ENCODE data around the gene PINLYP.

PINLYP gene

DNA sequence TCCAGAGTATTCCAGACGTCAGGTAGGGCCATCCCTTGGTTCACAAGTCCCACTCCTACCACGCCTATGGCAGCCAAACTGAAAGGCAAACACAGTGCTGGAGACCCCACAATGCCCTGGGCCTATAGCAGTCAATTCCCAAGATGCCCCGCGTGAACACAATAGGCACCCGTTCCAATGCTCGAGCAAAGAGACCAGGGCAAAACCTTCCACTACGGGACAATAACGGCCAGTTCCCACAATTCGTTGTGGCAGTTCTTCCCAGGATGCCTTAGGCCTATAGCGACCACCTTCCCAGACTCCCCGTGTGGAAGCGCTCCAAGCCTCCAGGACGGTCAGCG is 43.3 kb downstream of the PINLYP start:
- Histone ChIP-seq H3K9me3 (ENCODE audit: control insufficient read depth, low read length) (no peaks in the 10 kb centered on the region), H3K4me1 (ENCODE audit: control insufficient read depth, insufficient read depth, low read length, poor library complexity, severe bottlenecking) (peaks cover 20% of the 10 kb centered on the region), H3K27ac (ENCODE audit: insufficient read depth, low read length, poor library complexity, severe bottlenecking) (peak overlapping the region; percentile 82), H3K4me3 (ENCODE audit: insufficient read depth, low read depth, low read length, poor library complexity, severe bottlenecking) (peak overlapping the region; percentile 85), H3K36me3 (ENCODE audit: control insufficient read depth, insufficient read depth, low read length) (no peaks in the 10 kb centered on the region), H3K27me3 (replicated peaks; ENCODE audit: control insufficient read depth, insufficient read depth, low read length, poor library complexity, severe bottlenecking) (no peaks in the 10 kb centered on the region)
- no peak for DNase-seq

GRCh38 chr19:43619262-43620060 is 43.9 kb downstream of the PINLYP start, which contains the start of gene ZNF428:
TSS of gene ZNF428 (minus strand) at chr19:43619629. CDS start at chr19:43614304, 5,325 bp downstream.
- DNase-seq, result peak; percentile 80 to 82 (median 80)
- no peaks in the 10 kb centered on the region for H3K9me3 ChIP-seq (ENCODE audit: control insufficient read depth, low read length)
- H3K36me3 ChIP-seq (ENCODE audit: control insufficient read depth, insufficient read depth, low read length), result no peaks in the 10 kb centered on the region
- H3K27me3 ChIP-seq (replicated peaks; ENCODE audit: control insufficient read depth, insufficient read depth, low read length, poor library complexity, severe bottlenecking), result no peaks in the 10 kb centered on the region
- peak within 1 kb of the TSS; percentile 85 for H3K4me3 ChIP-seq (ENCODE audit: insufficient read depth, low read depth, low read length, poor library complexity, severe bottlenecking)
- peaks cover 20% of the 10 kb centered on the region for H3K4me1 ChIP-seq (ENCODE audit: control insufficient read depth, insufficient read depth, low read length, poor library complexity, severe bottlenecking)
- H3K27ac ChIP-seq (ENCODE audit: insufficient read depth, low read length, poor library complexity, severe bottlenecking), result peak within 1 kb of the TSS; percentile 82

GRCh38 chr19:43620061-43621001 is 44.7 kb downstream of the PINLYP start:
- H3K36me3 ChIP-seq (ENCODE audit: control insufficient read depth, insufficient read depth, low read length), result no peaks in the 10 kb centered on the region
- DNase-seq, result peak in 1 of 3 donors; percentile 71
- H3K4me3 ChIP-seq (ENCODE audit: insufficient read depth, low read depth, low read length, poor library complexity, severe bottlenecking), result peak overlapping the region; percentile 85
- no peaks in the 10 kb centered on the region for H3K9me3 ChIP-seq (ENCODE audit: control insufficient read depth, low read length)
- H3K27ac ChIP-seq (ENCODE audit: insufficient read depth, low read length, poor library complexity, severe bottlenecking), result peak overlapping the region; percentile 82
- peaks cover 24% of the 10 kb centered on the region for H3K4me1 ChIP-seq (ENCODE audit: control insufficient read depth, insufficient read depth, low read length, poor library complexity, severe bottlenecking)
- no peaks in the 10 kb centered on the region for H3K27me3 ChIP-seq (replicated peaks; ENCODE audit: control insufficient read depth, insufficient read depth, low read length, poor library complexity, severe bottlenecking)

DNA sequence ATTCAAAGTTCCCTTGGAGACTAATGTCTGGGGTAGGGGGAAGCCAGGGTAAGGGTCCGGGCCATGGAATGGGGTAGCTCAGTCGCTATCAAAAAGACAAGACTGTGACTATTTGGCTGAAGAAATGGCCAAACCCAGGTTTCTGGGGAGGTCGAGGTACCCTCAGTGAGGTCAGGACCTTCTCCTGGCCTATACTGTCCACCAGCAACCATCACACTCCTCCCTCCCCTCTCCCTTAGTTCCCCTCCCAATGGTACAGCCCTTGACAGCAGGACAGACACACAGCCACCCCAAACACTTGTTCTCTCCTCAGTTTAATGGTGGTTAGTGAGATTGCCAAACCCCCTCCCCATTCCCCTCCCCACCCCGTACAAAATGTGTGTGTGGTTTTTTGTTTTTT is 46.5 kb downstream of the PINLYP start:
- Histone ChIP-seq H3K9me3 (ENCODE audit: control insufficient read depth, low read length) (no peaks in the 10 kb centered on the region), H3K27me3 (replicated peaks; ENCODE audit: control insufficient read depth, insufficient read depth, low read length, poor library complexity, severe bottlenecking) (no peaks in the 10 kb centered on the region), H3K4me1 (ENCODE audit: control insufficient read depth, insufficient read depth, low read length, poor library complexity, severe bottlenecking) (peaks cover 25% of the 10 kb centered on the region), H3K27ac (ENCODE audit: insufficient read depth, low read length, poor library complexity, severe bottlenecking) (no peak overlapping the region), H3K4me3 (ENCODE audit: insufficient read depth, low read depth, low read length, poor library complexity, severe bottlenecking) (no peak overlapping the region), H3K36me3 (ENCODE audit: control insufficient read depth, insufficient read depth, low read length) (no peaks in the 10 kb centered on the region)
- no peak for DNase-seq

GRCh38 chr19:43622956-43623355 is 47.4 kb downstream of the PINLYP start:
- H3K27ac ChIP-seq (ENCODE audit: insufficient read depth, low read length, poor library complexity, severe bottlenecking), result no peak overlapping the region
- H3K36me3 ChIP-seq (ENCODE audit: control insufficient read depth, insufficient read depth, low read length), result no peaks in the 10 kb centered on the region
- no peak for DNase-seq
- peaks cover 25% of the 10 kb centered on the region for H3K4me1 ChIP-seq (ENCODE audit: control insufficient read depth, insufficient read depth, low read length, poor library complexity, severe bottlenecking)
- H3K9me3 ChIP-seq (ENCODE audit: control insufficient read depth, low read length), result no peaks in the 10 kb centered on the region
- H3K27me3 ChIP-seq (replicated peaks; ENCODE audit: control insufficient read depth, insufficient read depth, low read length, poor library complexity, severe bottlenecking), result no peaks in the 10 kb centered on the region
- H3K4me3 ChIP-seq (ENCODE audit: insufficient read depth, low read depth, low read length, poor library complexity, severe bottlenecking), result no peak overlapping the region

GRCh38 chr19:43623889-43624670 is 48.5 kb downstream of the PINLYP start:
- Histone ChIP-seq H3K4me1 (ENCODE audit: control insufficient read depth, insufficient read depth, low read length, poor library complexity, severe bottlenecking) (peaks cover 15% of the 10 kb centered on the region), H3K27me3 (replicated peaks; ENCODE audit: control insufficient read depth, insufficient read depth, low read length, poor library complexity, severe bottlenecking) (no peaks in the 10 kb centered on the region), H3K27ac (ENCODE audit: insufficient read depth, low read length, poor library complexity, severe bottlenecking) (no peak overlapping the region), H3K9me3 (ENCODE audit: control insufficient read depth, low read length) (no peaks in the 10 kb centered on the region), H3K4me3 (ENCODE audit: insufficient read depth, low read depth, low read length, poor library complexity, severe bottlenecking) (no peak overlapping the region), H3K36me3 (ENCODE audit: control insufficient read depth, insufficient read depth, low read length) (no peaks in the 10 kb centered on the region)
- DNase-seq, result no peak

DNA sequence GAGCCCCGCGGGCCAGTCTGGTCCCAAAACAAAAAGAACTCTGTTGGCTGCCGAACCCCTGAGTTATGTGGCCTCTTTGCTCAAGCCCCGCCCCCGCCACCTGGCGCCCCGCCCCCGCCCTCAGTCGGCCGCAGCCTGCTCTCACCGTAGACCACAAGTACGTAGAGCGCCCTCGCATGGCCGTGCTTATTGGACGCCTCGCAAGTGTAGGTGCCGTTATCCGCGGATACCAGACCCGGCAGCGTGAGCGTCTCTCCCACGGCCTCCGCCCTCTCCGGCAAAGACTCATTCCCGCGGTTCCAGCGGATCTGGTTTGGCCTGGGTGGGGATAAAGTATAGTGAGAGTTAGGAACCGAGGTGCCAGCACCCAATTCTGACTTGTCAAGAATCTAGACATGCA is 49.3 kb downstream of the PINLYP start:
- Histone ChIP-seq H3K9me3 (ENCODE audit: control insufficient read depth, low read length) (no peaks in the 10 kb centered on the region), H3K36me3 (ENCODE audit: control insufficient read depth, insufficient read depth, low read length) (no peaks in the 10 kb centered on the region), H3K27ac (ENCODE audit: insufficient read depth, low read length, poor library complexity, severe bottlenecking) (no peak overlapping the region), H3K4me3 (ENCODE audit: insufficient read depth, low read depth, low read length, poor library complexity, severe bottlenecking) (no peak overlapping the region), H3K4me1 (ENCODE audit: control insufficient read depth, insufficient read depth, low read length, poor library complexity, severe bottlenecking) (peaks cover 14% of the 10 kb centered on the region), H3K27me3 (replicated peaks; ENCODE audit: control insufficient read depth, insufficient read depth, low read length, poor library complexity, severe bottlenecking) (no peaks in the 10 kb centered on the region)
- peak; percentile 73 to 80 (median 75) for DNase-seq

DNA sequence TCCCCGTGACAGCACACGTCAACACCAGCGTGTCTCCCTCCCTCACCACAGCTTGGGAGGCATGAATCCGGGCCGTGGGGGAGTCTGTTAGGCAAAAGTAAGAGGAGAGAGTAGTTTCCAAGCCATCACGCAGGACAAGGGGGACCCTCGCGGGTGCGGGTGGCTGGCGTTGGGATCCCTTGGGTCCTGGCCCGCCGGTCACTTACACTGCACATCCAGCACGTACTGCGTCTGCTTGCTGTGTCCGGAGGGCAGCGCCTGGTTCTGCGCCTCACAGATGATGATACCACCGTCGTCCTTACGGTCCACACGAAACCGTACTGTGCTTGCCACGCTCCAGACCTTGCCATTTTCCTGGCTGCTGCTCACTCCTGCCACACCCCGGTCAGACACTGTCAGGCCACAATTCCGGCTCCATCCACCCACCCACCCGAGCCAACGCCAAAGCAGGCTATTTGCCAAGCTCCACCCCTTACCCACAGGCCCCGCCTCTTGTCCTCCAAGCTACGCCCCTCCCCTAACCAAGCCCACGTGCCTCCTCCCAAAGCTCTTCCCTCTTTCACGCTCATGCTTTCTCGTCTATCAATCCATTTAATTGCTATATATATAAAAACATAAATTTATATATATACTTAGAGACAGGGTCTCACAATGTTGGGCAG is 50.4 kb downstream of the PINLYP start:
- H3K9me3 ChIP-seq (ENCODE audit: control insufficient read depth, low read length), result no peaks in the 10 kb centered on the region
- DNase-seq, result no peak
- no peaks in the 10 kb centered on the region for H3K27me3 ChIP-seq (replicated peaks; ENCODE audit: control insufficient read depth, insufficient read depth, low read length, poor library complexity, severe bottlenecking)
- H3K36me3 ChIP-seq (ENCODE audit: control insufficient read depth, insufficient read depth, low read length), result no peaks in the 10 kb centered on the region
- no peak overlapping the region for H3K27ac ChIP-seq (ENCODE audit: insufficient read depth, low read length, poor library complexity, severe bottlenecking)
- peaks cover 5% of the 10 kb centered on the region for H3K4me1 ChIP-seq (ENCODE audit: control insufficient read depth, insufficient read depth, low read length, poor library complexity, severe bottlenecking)
- no peak overlapping the region for H3K4me3 ChIP-seq (ENCODE audit: insufficient read depth, low read depth, low read length, poor library complexity, severe bottlenecking)

DNA sequence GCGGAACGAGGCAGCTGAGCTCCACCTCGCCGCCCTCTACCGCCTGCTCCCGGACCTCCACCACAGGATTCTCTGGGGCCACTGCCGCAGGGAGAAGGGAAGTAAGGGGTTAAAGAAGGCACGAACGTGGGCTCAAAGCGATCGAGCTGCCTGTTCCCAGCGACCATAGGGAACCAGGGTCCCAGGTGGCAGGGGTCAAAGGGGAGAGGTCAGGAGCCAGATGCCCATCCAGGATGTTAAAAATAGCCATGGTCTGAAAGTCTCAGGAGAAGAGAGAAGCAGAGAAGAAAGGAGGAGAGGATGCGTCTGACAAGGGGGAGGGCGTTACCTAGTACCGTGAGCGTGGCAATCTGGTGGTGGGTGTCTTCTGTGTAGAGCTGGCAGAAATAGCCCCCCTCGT is 51.2 kb downstream of the PINLYP start:
- Histone ChIP-seq H3K4me3 (ENCODE audit: insufficient read depth, low read depth, low read length, poor library complexity, severe bottlenecking) (no peak overlapping the region), H3K36me3 (ENCODE audit: control insufficient read depth, insufficient read depth, low read length) (no peaks in the 10 kb centered on the region), H3K9me3 (ENCODE audit: control insufficient read depth, low read length) (no peaks in the 10 kb centered on the region), H3K4me1 (ENCODE audit: control insufficient read depth, insufficient read depth, low read length, poor library complexity, severe bottlenecking) (peaks cover 5% of the 10 kb centered on the region), H3K27me3 (replicated peaks; ENCODE audit: control insufficient read depth, insufficient read depth, low read length, poor library complexity, severe bottlenecking) (no peaks in the 10 kb centered on the region), H3K27ac (ENCODE audit: insufficient read depth, low read length, poor library complexity, severe bottlenecking) (no peak overlapping the region)
- DNase-seq, result no peak

Data from effector memory CD4-positive, alpha-beta T cell (primary cell).